ENCODE measurements around the gene ANKRD27. TPM values are rescaled to one million over a fixed set of nuclear protein-coding genes. Genes with fewer than 3 reads are reported as not detected.
A peak's percentile ranks its signal among the peaks of the same experiment; 100 is the strongest.
"Not testable (repeated sequence)": the region's sequence is repeated elsewhere in the genome, so short reads cannot be mapped to it uniquely, and the experiment has no call there.

ANKRD27 gene
- polyA plus RNA-seq, 1 donor: 10.6 TPM

DNA sequence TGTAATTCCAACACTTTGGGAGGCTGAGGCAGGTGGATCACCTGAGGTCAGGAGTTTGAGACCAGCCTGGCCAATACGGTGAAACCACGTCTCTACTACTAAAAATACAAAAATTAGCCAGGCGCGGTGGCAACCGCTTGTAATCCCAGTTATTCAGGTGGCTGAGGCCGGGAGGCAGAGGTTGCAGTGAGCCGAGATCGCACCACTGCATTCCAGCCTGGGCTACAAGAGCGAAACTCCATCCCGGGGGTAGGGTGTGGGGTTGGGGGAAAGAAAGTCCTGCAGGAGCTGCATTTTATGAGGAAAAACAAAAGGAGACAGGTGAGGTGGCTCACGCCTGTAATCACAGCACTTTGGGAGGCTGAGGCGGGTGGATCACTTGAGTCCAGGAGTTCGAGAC lies 22.6 kb downstream of the ANKRD27 start:
- not testable (repeated sequence) for DNase-seq

DNA sequence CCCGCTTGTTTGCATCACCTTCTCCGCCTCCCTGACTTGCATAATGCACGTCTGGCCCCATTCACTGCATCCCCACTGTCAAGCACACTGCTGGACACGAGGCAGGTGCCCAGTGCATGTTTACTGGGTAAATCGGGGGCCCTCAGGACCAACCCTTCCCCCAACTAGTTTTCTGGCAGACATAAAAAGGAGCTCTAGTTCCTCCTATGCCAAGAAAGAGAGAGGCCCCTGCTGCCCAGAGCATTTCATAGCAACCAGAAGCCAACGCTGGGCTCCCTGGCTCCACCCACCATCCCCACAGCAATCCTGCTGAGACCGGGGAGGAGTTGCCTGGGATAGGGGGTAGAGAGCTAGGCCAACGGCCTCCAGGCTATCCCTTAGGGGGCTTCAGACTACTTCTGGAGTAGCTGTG lies 23.2 kb downstream of the ANKRD27 start:
- DNase-seq: no peak

DNA sequence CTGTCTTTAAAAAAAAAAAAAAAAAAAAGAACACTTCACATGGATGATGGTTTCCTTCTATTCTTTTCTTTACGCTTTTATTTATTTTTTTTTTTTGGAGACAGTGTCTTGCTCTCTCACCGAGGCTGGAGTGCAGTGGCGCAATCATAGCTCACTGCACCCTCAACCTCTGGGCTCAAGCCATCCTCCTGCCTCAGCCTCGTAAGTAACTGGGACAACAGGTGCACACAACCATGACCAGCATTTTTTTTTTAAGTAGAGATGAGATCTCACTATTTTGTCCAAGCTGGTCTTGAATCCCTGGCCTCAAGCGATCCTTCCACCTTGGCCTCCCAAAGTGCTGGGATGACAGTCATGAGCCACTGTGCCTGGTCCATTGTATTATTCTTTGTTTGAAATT lies 24.3 kb downstream of the ANKRD27 start:
- DNase-seq: no peak

DNA sequence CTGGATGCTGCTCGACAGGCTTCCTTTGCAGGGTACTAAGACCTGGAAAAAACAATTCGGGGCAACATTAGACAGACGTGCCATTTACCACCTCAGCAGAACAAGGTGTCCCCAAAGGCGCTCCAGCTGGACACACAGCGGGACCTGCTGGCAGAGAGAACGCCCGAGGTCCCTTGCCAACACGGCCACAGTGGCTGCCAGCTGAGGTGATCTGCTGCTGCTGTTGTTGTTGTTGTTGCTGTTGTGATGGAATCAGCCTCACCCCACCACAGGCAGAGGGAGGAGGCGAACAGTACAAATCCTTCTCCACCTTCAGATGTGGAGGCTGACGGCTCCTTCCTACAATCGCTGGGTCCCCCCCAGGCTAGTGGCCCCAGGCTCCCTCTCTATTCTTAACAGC lies 25.2 kb downstream of the ANKRD27 start:
- DNase-seq: no peak

DNA sequence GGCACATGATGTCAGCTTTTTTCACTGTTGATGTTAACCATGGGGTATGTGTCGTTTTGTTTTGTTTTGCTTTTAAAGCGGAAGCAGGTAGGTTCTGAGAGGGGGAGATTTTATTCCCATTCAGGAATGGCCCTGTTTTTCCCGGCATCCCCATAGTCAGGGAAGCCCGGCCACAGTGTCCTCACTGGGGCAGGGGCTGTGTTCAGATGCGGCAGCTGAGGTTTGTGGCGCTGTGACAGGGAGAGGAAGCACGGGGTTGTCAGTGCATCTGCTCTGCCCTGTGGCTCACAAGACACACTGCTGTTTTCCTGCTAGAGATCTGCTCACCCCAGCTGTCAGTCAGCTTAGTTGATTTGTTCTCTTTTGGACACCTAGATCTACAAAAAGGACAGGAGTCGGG lies 27.6 kb downstream of the ANKRD27 start:
- no peak for DNase-seq

DNA sequence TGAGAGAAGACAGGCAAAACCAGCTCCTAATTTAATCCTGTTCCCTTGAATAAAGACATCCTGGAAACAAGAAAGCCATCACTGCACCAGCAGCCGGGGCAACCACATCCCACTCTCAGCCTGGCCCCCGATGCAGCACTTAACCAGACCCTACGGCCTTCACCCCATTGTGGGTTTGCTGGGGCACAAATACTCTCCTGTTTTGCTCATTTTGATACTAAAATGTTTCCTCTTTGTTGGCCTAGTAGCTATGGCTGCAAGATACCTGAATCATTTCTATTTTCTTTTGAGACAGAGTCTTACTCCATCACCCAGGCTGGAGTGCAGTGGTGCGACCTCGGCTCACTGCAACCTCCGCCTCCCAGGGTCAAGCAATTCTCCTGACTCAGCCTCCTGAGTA lies 28.4 kb downstream of the ANKRD27 start:
- no peak for DNase-seq

DNA sequence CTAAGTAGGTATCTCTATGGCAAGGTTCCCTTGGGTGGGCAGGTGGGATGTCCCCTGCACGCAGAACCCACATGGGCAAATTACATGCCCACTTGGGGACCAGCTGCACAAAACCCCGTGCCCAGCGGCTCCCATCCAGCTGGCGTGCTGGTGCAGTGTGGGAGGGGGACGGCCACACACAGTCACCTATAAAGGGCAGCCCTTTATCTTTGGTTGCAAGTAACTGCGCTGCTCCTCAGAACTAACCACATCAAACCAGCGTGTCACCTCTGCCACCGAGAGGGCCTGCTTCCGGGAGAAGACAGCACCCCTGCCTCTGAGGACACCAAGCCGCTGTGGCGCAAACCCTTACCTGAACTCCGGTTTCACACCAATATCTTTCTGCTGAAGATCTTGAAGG lies 32.2 kb downstream of the ANKRD27 start:
- no peak for DNase-seq

DNA sequence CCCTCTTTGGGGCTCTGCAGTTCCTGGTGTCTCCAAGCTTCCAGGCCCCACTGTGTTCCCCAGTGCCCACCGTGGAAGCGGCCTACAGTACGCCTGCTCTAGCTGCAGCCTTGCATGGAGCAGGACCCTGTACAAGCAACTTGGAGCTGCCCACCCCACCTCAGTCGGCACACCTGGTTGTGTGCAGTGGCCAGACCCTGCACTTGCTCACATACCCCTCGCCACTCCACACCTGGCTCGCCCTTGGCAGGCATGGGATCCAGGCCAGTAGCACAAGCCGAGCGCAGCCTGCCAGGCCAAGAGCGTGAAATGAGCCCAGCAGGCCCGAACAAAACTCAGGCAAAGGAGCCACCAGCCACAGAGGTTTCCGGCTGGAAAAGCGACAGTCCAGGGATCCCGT lies 36.4 kb downstream of the ANKRD27 start:
- DNase-seq: no peak

DNA sequence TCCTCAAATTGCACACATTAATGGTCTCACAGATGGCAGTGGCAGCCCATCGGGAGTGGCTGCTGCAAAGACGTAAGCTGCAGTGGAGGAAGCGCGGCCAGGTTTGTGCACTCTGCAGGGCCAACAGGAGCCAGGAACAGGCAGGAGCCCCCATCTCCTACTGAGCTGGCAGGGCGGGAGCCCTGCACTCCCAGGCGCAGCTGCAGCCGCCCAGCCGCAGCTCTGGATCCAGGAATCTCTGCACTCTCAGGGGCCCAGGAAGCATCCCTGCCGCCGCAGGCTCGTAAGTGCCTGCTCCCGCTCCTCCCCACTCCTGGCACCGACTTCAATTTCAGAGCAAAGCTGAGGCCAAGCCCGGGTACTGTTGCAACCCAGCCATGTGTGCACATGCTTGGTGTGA lies 37.5 kb downstream of the ANKRD27 start:
- DNase-seq: no peak

DNA sequence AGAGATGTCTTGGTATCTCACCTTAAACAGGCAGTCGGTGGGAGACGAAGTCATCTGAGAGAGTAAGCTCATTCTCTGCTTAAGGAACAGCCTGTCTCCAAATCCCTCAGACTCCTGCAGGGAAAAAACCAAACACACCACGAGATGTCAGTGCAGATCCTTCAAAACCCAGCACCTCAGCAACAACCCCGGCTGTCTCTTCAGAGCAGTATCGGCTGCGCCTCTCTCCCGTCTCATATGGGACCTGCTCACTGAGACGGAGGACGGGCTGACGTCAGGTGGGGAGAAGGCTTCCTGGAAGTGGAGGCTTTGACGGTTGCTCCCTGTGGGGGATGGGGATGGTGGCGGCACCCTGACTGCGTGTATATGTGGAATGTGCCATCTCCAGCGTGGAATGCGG lies 43.6 kb downstream of the ANKRD27 start:
- no peak for DNase-seq

DNA sequence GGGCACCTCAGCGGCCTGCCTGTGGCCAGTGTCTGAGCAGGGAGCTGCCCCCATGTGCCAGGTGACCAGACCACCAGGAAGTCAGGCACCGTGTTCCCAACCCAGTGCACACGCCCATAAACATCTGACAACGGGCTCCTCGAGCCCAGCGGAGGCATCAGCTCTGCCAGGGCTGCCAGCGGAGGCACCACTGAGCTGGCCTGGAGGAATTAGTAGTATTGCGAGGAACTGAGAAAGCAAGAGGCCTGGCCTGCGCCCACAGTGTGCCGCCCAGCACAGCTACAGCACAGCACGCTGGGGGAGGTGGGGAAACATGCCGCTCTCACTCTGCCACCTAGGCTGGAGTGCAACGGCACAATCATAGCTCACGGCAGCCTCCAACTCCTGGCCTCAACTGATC lies 44.6 kb downstream of the ANKRD27 start:
- no peak for DNase-seq

DNA sequence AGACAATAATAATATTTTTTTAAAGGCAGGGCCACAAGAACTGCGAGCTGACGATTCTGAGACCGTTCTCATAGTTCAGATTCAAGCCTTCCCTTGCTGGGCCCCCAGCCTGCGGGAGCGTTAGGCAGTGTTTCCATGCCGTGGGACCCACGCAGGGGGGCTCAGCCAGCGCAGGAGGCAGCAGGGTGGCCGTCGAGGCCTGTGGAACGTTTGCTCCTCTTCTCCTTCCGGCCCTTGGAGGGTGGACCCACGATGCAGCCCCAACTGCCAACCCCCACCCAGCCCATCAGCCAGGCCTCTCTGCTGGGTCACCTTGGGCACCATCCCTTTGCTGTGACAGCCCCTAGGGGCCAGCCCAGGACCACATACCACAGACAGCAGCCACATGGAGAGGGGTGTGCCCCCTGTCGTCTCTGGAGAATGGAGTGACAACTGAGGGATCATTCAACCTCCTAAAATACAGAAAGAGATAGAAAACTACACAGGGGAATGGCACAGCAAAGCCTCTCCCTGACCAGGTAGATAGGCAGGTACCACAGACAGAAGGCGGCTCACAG lies 47.2 kb downstream of the ANKRD27 start:
- DNase-seq: no peak

DNA sequence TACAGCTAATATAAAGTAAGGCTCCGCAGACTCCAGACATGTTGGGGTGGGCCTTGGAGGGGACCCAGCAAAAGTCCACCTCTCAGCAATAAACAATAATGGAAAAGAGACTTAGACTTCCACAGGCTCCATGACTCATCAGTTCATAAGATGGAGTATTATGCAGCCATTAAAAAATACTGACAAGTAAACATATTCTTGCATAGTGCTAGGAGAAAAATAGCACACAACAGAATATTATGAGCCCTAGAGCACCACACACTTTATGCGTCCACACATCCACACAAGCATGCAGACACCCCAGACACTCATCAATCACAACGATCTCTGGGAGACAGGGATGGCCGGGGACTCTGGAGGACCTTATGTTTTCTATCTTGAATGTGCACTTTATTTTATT lies 48.0 kb downstream of the ANKRD27 start:
- no peak for DNase-seq

DNA sequence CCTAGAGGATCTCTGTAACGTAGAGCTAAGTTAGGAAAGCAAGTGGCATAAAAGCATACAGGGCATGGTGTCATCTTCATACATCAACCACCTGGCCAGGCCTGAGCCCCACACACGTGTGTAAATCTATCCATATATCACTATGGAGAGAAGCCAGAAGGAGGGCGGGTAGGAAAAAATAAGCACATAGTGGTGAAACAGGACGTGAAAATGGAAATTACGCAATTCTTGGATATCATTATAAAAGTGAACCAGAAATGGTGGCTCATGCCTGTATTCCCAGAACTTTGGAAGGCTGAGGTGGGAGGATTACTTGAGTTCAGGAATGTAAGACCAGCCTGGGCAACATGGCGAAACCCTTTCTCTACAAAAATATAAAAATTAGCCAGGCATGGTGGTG lies 50.6 kb downstream of the ANKRD27 start:
- DNase-seq: no peak

DNA sequence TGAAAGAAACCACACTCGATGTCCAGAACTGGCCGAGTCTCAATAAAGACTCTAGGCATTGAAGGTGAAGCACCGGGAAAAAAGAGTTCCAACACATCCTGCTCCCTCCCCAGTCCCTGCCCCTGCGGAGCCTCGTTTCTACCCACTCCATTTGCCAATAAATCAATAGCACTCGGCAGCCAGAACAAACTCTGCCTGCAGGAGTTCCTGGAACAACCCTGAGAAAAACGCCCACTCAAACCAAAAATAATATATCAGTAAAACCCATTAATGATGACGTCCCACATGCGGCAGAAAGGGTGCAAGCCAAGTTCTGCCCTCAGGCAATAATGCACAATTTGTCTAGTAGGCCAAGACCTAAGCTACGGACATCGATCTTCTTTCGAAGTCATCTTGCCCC lies 53.0 kb downstream of the ANKRD27 start:
- DNase-seq: no peak

DNA sequence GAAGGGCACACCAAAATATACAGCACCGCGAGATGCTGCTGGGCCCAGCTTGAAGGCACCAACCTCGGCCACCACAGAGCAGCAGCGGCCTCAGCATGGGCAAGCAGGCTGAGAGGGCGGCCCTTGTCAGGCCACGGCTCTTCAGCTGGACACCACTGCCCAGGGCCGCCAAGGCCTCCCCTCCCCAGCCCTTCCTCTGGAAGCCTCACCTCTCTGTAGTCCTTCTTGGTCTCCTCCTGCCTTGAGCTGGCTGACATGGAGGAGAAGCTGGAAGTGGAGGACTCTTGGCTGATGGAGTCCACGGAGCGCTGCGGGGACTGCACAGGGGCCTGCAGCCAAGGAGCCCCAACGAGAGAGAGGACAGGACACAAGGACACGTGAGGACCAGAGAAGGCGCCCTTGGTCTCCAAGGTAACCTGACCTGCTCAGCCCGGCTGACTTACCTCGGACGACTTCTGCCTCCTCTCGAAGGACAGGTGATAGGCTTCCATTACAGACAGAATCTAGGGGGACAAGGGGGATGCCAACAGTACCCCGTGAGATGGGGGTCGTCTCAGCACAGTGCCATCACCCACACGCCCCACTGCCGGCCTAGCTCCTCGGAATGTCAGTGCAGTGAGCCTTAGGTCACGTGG lies 55.8 kb downstream of the ANKRD27 start:
- no peak for DNase-seq

DNA sequence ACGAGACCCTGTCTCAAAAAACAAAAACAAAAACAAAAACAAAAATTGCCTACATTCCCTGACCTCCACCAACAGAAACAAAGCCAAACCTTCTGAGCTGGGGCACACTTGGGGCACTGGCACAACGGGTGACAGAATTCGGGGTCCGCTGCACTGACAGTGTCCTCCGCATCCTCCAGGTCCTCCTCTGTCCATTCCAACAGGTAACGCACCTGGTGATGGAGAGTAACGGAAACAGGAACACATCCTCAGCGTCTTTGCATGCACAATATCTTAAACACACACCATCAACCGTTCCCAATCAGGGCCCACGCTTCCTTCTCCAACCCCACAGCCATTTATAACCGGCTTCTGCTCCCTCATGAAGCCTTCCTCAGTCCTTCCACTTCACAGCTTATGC lies 59.4 kb downstream of the ANKRD27 start:
- DNase-seq: no peak

DNA sequence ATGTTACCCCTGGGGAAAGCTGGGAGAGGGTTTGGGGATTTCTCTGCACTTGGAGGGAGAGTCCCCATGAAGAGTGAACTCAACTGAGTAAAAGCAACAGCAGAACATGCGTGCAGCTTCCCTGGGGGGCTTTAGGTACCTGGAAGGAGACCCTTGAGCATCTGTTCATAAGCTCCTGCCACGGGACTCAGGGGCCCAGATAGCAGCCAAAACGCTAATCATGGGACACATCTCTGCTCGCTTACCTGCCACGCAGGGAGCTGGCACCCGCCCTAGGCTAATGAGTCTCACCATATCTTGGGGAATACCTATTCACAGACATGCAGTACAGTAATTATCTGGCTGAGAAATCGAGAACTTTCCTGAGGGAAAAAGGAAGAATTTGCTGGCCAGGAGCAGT lies 60.1 kb downstream of the ANKRD27 start:
- no peak for DNase-seq

DNA sequence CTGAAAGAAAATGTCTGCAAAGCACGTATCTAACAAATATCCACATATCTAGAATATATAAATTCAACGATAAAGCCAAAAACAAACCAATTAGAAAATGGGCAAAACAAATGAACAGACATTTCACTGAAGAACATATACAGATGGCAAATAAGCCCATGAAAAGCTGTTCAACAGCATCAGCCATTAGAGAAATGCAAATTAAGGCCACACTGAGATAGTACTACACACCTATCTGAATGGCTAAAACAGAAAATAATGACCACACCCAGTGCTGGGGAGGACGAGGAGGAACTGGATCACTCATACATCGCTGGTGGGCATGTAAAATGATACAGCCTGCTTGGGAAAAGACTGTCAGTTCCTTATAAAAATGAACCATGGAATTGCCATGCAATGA lies 62.0 kb downstream of the ANKRD27 start:
- no peak for DNase-seq

DNA sequence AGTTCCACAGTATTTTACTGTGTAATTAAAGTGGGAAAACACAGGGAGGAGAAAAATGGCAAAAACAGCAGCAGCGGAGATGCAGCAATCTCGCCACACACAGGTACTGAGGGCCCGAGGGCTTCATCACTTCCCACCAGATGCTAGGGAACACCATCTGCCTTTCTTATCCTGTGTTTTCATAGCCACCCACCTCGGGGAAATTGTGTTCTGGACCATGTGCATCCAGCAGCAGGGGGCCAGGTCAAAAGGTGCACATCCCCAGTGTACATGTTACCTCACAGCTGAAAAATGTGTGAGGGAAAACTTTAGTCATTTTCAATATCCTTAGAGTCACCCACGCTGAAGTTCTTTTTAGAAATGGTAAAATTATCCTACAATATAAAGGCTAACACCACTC lies 63.8 kb downstream of the ANKRD27 start:
- DNase-seq: no peak

DNA sequence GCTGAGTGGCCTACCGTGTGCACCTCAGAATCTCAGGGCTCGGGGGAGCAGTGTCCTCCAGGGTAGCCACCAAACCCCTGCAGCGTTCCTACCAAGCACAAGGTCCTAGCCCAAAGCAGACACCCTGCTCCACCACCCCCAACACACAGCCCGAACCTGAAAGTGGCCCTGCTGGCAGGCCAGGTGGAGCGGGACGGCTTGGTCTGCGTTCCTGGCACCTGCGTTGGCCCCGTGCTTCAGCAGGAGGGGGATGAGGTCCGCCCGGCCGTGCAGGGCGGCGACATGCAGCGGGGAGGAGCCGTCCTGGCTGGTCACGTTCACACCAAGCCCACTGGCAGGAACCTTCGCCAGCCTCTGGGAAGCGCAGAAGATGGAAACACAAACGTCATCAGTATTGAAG lies 67.5 kb downstream of the ANKRD27 start:
- no peak for DNase-seq

DNA sequence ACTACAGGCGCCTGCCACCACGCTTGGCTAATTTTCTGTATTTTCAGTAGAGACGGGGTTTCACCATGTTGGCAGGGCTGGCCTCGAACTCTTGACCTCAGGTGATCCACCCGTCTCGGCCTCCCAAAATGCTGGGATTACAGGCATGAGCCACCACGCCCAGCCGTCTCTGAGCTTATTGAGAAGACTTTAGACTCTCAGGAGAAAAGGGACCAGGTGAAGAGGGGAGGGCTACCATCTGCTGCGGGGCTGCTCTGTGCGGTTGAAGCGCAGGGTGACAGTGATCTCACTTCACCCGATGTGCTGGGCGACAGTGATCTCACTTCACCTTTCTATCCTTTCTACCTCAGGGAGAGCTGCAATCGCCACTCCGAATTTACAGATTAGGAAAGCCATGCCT lies 68.7 kb downstream of the ANKRD27 start:
- DNase-seq: no peak

DNA sequence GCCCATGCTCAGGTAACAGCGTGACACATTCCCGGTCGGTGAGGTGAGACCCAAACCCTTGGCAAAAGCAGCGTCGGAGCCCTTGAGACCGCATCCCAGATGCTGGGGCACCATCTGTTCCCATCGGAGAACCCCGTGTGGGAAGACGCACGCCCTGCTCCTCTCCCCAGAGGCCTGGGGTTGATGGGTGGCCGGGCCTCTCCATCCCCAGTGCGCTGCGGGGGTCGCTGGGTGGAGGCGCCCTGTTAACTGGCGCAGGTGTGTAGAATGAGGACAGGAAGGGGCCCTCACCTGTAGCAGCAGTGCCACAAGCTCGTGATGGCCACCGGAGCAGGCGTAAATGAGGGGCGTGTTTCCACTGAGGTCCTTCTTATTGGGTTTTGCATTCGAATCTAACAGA lies 69.4 kb downstream of the ANKRD27 start:
- DNase-seq: no peak

DNA sequence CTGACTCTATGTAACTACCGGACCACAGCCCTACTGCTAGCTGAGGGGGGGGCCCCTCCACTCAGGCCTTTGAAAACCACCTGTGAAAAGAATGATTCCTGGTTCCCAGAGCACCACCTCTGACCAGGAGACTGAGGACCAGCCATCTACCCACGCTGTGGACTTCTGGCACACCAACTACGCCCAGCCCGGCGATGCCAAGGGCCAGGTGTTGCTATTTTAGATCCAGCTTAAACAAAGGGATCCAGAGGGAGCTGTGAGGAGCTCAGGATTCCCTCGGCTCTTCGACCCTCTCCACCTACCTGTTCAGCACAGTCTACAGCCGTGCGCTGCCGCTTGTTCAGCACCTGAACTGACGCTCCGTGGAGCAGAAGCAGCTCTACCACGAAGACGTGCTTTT lies 71.0 kb downstream of the ANKRD27 start:
- no peak for DNase-seq

DNA sequence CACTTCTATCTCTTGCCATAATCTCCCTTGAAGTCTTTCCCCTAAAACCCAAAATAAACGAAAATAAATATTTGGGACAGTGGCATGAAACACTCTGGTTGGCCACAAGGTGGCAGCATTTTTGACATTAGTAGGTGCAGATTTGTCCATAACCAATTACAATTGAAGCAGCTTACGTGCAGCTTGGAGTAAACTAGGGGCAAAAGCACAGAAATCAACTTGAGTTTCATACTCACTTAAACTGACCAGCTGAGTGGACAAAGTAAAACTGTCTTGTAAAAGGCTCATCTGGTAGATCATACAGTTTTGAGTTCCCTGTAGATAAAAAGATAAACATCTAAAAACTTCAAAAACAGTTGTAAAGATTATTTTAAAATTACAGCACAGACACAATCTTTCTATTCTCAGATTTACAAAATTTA lies 75.2 kb downstream of the ANKRD27 start:
- peak; percentile 29 for DNase-seq
